HG03521 (cell line): ENCODE measurements around the gene PITHD1.
"Not testable (repeated sequence)": the region's sequence is repeated elsewhere in the genome, so short reads cannot be mapped to it uniquely, and the experiment has no call there.

Experiments
- ATAC-seq: cut with Tn5 transposase; IDR thresholded peaks from one replicate; pipeline ENCODE4 v1.9.1; 2021; ENCODE audit warnings: mild to moderate bottlenecking, moderate library complexity; ENCODE audit not compliant: unreplicated experiment

The PITHD1 gene, protein sequence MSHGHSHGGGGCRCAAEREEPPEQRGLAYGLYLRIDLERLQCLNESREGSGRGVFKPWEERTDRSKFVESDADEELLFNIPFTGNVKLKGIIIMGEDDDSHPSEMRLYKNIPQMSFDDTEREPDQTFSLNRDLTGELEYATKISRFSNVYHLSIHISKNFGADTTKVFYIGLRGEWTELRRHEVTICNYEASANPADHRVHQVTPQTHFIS

GRCh38 chr1:23777979-23778814 is at the start of gene PITHD1:
Gene PITHD1 (plus strand): TSS chr1:23778418. CDS start chr1:23778516, 98 bp downstream.
- ATAC-seq, result peak; percentile 83

DNA sequence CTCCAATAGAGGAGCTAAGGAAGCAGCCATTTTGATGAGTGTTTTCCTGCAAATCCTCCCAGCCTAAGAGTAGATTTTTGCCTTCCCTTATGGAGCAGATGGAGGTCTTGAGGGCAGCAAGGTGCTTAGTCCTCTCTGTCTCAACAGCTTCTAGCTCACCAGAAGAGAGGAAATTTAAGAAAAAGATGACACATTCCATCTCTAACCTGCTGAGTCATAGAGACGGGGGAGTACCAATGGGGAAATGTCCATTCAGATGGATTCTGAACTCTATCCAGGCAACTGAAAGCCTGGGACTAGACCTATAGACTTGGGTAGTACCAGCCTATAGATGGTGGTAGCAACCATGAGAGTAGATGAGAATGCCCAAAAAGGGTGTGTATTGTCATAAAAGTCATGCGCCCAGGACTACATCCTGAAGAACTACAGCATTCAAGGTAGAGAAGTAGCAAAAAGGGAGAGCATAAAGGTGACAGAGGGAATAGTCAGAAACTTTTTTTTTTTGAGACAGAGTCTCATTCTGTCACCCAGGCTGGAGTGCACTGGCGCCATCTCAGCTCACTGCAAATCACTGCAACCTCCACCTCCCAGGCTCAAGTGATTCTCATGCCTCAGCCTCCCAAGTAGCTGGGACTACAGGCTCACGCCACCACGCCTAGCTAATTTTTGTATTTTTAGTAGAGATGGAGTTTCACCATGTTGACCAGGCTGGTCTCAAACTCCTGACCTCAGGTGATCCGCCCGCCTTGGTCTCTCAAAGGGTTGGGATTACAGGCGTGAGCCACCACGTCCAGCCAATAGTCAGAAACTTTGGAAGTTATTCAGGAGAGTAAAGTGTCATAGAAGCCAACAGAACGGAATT is 45.6 kb upstream of the PITHD1 start:
- ATAC-seq, result no peak

- ATAC-seq, result not testable (repeated sequence)
Observed at GRCh38 chr1:23733281-23733680, 44.9 kb upstream of the PITHD1 start.

- no peak for ATAC-seq
Observed at GRCh38 chr1:23736437-23737134, 41.6 kb upstream of the PITHD1 start.

DNA sequence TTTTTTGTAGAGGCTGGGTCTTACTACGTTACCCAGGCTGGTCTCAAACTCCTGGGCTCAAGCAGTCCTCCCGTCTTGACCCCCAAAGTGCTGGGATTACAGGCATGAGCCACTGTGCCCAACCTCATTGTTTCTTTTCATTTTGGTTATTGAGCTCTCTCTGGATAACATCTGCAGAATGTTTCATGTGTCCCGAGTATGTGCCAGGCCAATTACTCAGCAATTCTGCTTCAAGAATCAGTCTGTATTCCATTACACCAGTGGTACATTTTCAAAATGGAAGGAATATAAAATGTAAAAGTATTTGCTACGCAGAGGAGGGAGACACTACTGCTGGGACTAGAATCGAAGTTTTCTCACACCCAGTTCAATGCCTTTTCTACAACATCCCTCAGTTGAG is 36.6 kb upstream of the PITHD1 start:
- no peak for ATAC-seq

GRCh38 chr1:23742670-23743286 is 35.4 kb upstream of the PITHD1 start:
- peak; percentile 25 for ATAC-seq

- ATAC-seq, result peak; percentile 76
Observed at GRCh38 chr1:23743287-23744152, 34.7 kb upstream of the PITHD1 start, which contains the start of gene ELOA. Gene ELOA (plus strand): TSS chr1:23743471. CDS start chr1:23743504, 33 bp downstream.

DNA sequence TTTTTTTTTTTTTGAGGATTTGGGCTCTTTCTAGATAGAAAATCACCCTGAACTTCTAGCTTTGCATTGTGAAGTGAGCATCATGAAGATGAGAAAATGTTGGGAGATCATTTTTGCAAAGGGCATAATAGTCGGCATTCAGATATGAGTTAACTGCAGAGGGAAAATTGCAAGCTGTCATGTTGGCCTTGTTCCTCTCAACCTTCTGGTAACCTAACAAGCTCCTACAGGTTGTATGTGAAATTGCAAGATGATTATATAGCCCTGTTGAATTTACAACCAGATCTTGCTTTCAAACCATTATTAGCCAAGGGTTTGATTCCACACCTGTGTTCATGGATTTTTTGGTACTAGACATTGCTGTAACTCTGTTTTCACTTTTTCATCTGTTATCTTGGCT is 32.7 kb upstream of the PITHD1 start:
- ATAC-seq, result no peak

- ATAC-seq, result no peak
Observed at GRCh38 chr1:23748016-23748415, 30.2 kb upstream of the PITHD1 start.

DNA sequence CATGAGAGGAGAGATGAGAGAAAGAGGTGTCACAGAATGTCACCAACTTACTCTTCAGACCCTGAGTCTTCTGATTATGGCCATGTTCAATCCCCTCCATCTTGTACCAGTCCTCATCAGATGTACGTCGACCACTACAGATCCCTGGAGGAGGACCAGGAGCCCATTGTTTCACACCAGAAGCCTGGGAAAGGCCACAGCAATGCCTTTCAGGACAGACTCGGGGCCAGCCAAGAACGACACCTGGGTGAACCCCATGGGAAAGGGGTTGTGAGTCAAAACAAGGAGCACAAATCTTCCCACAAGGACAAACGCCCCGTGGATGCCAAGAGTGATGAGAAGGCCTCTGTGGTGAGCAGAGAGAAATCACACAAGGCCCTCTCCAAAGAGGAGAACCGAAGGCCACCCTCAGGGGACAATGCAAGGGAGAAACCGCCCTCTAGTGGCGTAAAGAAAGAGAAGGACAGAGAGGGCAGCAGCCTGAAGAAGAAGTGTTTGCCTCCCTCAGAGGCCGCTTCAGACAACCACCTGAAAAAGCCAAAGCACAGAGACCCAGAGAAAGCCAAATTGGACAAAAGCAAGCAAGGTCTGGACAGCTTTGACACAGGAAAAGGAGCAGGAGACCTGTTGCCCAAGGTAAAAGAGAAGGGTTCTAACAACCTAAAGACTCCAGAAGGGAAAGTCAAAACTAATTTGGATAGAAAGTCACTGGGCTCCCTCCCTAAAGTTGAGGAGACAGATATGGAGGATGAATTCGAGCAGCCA is 27.0 kb upstream of the PITHD1 start:
- no peak for ATAC-seq

GRCh38 chr1:23751815-23752200 is 26.4 kb upstream of the PITHD1 start:
- ATAC-seq, result no peak

DNA sequence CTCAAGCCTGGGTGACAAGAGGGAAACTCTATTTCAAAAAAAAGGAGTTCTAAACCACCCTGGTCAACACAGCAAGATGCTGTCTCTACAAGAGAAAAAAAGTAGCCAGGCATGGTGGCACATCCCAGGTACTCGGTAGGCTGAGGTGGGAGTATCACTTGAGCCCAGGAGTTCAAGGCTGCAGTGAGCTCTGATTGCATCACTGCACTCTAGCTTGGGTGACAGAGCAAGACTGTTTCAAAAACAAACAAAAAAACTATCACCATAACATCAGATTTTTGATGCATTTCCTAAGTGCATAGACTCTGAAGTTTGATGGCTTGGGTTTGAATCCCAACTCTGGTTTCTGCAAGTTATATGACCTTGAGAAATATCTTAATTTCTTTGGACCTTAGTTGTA is 25.3 kb upstream of the PITHD1 start:
- no peak for ATAC-seq

DNA sequence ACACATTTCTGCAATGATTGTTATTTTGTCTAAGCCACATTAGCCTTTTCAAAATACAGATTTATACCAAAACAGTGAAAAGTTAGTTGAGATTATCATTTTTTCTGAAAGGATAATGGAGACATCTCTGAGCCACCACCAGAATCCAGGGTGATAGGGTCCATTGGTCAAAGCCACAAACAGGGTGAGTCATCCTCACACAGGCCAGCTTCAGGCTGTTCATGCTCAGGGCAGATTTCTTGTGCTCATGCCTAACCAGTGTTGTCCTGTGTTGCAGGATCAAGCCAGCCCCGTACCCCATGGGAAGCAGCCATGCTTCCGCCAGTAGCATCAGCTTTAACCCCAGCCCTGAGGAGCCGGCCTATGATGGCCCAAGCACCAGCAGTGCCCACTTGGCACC is 21.5 kb upstream of the PITHD1 start:
- no peak for ATAC-seq

GRCh38 chr1:23757812-23758211 is 20.4 kb upstream of the PITHD1 start:
- ATAC-seq, result no peak

- ATAC-seq, result no peak
Observed at GRCh38 chr1:23759277-23759676, 18.9 kb upstream of the PITHD1 start.

DNA sequence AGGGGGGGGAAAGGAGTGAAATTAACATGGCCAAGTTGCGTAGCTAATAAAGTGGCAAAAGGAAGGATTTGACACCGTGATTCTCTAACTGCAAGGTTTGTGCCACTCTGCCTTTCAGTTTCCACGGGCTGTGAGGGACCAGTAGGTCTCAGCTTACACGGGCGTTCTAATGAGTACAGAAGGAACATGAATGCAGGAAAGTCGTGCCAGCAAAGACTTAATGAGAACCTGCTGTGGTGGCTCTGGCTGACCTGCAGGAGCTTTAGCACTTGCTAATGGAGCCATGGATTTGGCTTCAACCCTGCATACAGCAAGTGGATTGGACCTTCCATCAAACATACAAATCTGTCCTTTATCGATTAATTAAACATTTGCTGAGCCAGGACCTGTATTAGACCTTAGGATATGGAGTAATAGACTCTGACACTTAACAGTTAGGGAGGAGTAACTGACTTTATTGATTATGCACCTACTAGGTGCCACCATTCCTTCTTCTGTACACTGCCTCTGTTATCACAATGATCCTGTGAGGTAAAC is 15.1 kb upstream of the PITHD1 start:
- ATAC-seq, result no peak

GRCh38 chr1:23768733-23769132 is 9.5 kb upstream of the PITHD1 start:
- ATAC-seq, result no peak
